ENCODE results near the gene ANGPTL4. TPM values are rescaled to one million over a fixed set of nuclear protein-coding genes. Genes with fewer than 3 reads are reported as not detected.

Gene ANGPTL4
- total and polyA plus RNA-seq, 2 of the 13 experiments (the other 11 are each of a cell fraction or from before 2014, with no cell fraction given) = 0.80 to 21.7 TPM

- peak in 1 of 2 experiments; percentile 84; a peak in 2 of 4 replicates for TF ChIP-seq ATF4 (CRISPR knock-in tag; IDR thresholded peaks at IDR 0.05)
- TF ChIP-seq ZNF800 (CRISPR knock-in tag; IDR thresholded peaks at IDR 0.05) = peak; percentile 73; the same call in 1 of the 2 replicates
- peak; percentile 18; the same call in 1 of the 2 replicates for TF ChIP-seq TFDP2 (CRISPR knock-in tag; IDR thresholded peaks at IDR 0.05)
- TF ChIP-seq ZNF816 (CRISPR knock-in tag; IDR thresholded peaks at IDR 0.05; ENCODE audit: borderline replicate concordance) = no peak
- peak; percentile 97 for TF ChIP-seq HDAC2 (CRISPR knock-in tag; IDR thresholded peaks at IDR 0.05)
- TF ChIP-seq MAZ (IDR thresholded peaks at IDR 0.05; ENCODE audit: borderline replicate concordance, low read depth, low read length) = no peak
- peak; percentile 14; the same call in 1 of the 2 replicates for TF ChIP-seq MAZ (CRISPR knock-in tag; IDR thresholded peaks at IDR 0.05; ENCODE audit: low read depth)
- peak; percentile 57; the same call in 1 of the 2 replicates for TF ChIP-seq ELF1 (CRISPR knock-in tag; IDR thresholded peaks at IDR 0.05)
- TF ChIP-seq ERF (CRISPR knock-in tag; IDR thresholded peaks at IDR 0.05) = peak; percentile 77; the same call in 1 of the 2 replicates
- TF ChIP-seq ZNF720 (CRISPR knock-in tag; IDR thresholded peaks at IDR 0.05) = 0 out of 2 replicates have a peak, but pooled peaks have one; percentile 51
- peak; percentile 79; the same call in 1 of the 2 replicates for TF ChIP-seq ZSCAN31 (CRISPR knock-in tag; IDR thresholded peaks at IDR 0.05; ENCODE audit: low read depth)
- no peak for TF ChIP-seq SNAPC5 (CRISPR knock-in tag; IDR thresholded peaks at IDR 0.05; ENCODE audit: borderline replicate concordance)
- TF ChIP-seq HNF4G (IDR thresholded peaks at IDR 0.05; ENCODE audit: borderline replicate concordance, low read depth, low read length) = peak; percentile 92
- peak; percentile 92 for TF ChIP-seq HNF4G (CRISPR knock-in tag; IDR thresholded peaks at IDR 0.05; ENCODE audit: borderline replicate concordance, low read depth)
- TF ChIP-seq NR2F2 (IDR thresholded peaks at IDR 0.05; ENCODE audit: borderline replicate concordance, low read depth) = peak; percentile 95
- peak; percentile 63 for TF ChIP-seq ZSCAN25 (CRISPR knock-in tag; IDR thresholded peaks at IDR 0.05)
- TF ChIP-seq JUN (CRISPR knock-in tag; IDR thresholded peaks at IDR 0.05) = peak; percentile 62; the same call in 1 of the 2 replicates
- TF ChIP-seq AKAP8 (CRISPR knock-in tag; IDR thresholded peaks at IDR 0.05) = peak; percentile 48; the same call in 1 of the 2 replicates
- no peak for TF ChIP-seq USF2 (IDR thresholded peaks at IDR 0.05; ENCODE audit: low read depth, low read length)
- no peak; the same call in 1 of the 2 replicates for TF ChIP-seq USF2 (CRISPR knock-in tag; IDR thresholded peaks at IDR 0.05; ENCODE audit: borderline replicate concordance)
- peak; percentile 87 for TF ChIP-seq PHF5A (CRISPR knock-in tag; IDR thresholded peaks at IDR 0.05; ENCODE audit: low read depth, unreplicated experiment)
- TF ChIP-seq ZNF589 (CRISPR knock-in tag; conservative IDR thresholded peaks at IDR 0.05) = peak; percentile 82
- 0 out of 2 replicates have a peak, but pooled peaks have one; percentile 28 for TF ChIP-seq TP53 (CRISPR knock-in tag; conservative IDR thresholded peaks at IDR 0.05)
- TF ChIP-seq ZNF747 (CRISPR knock-in tag; IDR thresholded peaks at IDR 0.05; ENCODE audit: borderline replicate concordance) = peak; percentile 72; the same call in 1 of the 2 replicates
Observed at GRCh38 chr19:8357007-8357521, 6.9 kb upstream of the ANGPTL4 start (continued).
